ENCODE data around the gene KDELR1.

The KDELR1 gene

DNA sequence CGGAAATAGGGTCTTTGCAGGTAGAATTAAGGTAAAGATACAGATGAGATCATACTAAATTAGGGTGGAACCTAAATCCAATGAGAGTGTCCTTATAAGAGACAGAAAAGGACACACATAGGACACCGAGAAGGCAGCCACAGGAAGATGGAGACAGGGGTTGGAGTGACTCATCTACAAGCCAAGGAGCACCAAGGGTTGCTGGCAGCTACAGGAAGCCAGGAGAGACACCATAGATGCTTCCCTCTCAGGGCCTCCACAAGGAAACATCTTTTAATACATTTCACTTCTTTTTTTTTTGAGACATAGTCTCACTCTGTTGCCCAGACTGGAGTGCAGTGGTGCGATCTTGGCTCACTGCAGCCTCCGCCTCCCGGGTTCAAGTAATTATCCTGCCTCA lies 37.7 kb downstream of the KDELR1 start:
- TF ChIP-seq TAF1 (IDR thresholded peaks at IDR 0.05; ENCODE audit: borderline replicate concordance, insufficient read depth, low read length) (no peak), FOXP2 (optimal IDR thresholded peaks at IDR 0.05; ENCODE audit: borderline replicate concordance, extremely low read depth, extremely low read length, insufficient read depth) (no peak), SIN3A (IDR thresholded peaks at IDR 0.05; ENCODE audit: borderline replicate concordance, insufficient read depth, low read length) (no peak), POLR2AphosphoS5 (IDR thresholded peaks at IDR 0.05; ENCODE audit: low read depth, low read length) (no peak)
- TF ChIP-seq, protein P1, sequence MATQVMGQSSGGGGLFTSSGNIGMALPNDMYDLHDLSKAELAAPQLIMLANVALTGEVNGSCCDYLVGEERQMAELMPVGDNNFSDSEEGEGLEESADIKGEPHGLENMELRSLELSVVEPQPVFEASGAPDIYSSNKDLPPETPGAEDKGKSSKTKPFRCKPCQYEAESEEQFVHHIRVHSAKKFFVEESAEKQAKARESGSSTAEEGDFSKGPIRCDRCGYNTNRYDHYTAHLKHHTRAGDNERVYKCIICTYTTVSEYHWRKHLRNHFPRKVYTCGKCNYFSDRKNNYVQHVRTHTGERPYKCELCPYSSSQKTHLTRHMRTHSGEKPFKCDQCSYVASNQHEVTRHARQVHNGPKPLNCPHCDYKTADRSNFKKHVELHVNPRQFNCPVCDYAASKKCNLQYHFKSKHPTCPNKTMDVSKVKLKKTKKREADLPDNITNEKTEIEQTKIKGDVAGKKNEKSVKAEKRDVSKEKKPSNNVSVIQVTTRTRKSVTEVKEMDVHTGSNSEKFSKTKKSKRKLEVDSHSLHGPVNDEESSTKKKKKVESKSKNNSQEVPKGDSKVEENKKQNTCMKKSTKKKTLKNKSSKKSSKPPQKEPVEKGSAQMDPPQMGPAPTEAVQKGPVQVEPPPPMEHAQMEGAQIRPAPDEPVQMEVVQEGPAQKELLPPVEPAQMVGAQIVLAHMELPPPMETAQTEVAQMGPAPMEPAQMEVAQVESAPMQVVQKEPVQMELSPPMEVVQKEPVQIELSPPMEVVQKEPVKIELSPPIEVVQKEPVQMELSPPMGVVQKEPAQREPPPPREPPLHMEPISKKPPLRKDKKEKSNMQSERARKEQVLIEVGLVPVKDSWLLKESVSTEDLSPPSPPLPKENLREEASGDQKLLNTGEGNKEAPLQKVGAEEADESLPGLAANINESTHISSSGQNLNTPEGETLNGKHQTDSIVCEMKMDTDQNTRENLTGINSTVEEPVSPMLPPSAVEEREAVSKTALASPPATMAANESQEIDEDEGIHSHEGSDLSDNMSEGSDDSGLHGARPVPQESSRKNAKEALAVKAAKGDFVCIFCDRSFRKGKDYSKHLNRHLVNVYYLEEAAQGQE (IDR thresholded peaks at IDR 0.05; ENCODE audit: insufficient read depth in 1 of 2, low read depth in 2 of 2, low read length in 2 of 2), result no peak

DNA sequence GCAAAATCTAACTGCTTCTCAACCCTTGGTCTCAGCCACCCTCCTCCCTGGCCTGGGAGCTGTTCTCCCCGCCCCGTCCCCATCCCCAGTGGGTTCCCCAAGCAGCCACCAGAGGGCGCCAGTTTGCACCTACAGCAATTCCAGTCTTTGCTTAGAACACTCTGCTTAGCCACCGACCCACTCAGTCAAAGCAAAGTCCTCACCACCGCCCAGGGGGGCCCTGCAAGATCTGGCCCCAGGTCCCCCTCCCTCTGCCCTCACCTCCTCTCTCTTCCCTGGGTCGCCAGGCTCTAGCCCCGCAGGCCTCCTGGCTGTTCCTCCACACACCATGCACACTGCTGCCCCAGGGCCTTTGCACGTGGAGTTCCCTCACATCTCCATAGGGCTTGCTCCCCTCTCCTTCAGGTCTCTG lies 40.0 kb downstream of the KDELR1 start:
- no peak for TF ChIP-seq POLR2AphosphoS5 (IDR thresholded peaks at IDR 0.05; ENCODE audit: low read depth, low read length)
- TF ChIP-seq SIN3A (IDR thresholded peaks at IDR 0.05; ENCODE audit: borderline replicate concordance, insufficient read depth, low read length), result no peak
- no peak for TF ChIP-seq TAF1 (IDR thresholded peaks at IDR 0.05; ENCODE audit: borderline replicate concordance, insufficient read depth, low read length)

DNA sequence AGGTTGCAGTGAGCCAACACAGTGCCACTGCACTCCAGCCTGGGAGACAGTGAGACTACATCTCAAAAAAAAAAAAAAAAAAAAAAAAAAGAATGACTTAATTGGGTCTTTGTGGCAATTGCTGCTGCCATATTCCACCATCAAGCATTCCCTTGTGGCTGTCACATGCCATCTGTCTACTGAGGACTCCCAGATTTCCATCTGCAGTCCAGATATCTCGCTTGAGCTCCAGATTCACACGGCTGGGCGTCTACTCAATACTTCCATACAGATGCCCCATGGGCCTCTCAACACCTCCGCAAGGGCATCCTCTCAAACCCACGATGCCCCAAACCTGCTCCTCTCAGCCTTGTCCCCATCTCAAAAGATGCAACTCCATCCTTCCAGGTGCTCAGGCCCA lies 40.5 kb downstream of the KDELR1 start:
- TF ChIP-seq TAF1 (IDR thresholded peaks at IDR 0.05; ENCODE audit: borderline replicate concordance, insufficient read depth, low read length) (no peak), FOXP2 (optimal IDR thresholded peaks at IDR 0.05; ENCODE audit: borderline replicate concordance, extremely low read depth, extremely low read length, insufficient read depth) (no peak), SIN3A (IDR thresholded peaks at IDR 0.05; ENCODE audit: borderline replicate concordance, insufficient read depth, low read length) (no peak), POLR2AphosphoS5 (IDR thresholded peaks at IDR 0.05; ENCODE audit: low read depth, low read length) (no peak)
- TF ChIP-seq, protein P1 (IDR thresholded peaks at IDR 0.05; ENCODE audit: insufficient read depth in 1 of 2, low read depth in 2 of 2, low read length in 2 of 2), result no peak

DNA sequence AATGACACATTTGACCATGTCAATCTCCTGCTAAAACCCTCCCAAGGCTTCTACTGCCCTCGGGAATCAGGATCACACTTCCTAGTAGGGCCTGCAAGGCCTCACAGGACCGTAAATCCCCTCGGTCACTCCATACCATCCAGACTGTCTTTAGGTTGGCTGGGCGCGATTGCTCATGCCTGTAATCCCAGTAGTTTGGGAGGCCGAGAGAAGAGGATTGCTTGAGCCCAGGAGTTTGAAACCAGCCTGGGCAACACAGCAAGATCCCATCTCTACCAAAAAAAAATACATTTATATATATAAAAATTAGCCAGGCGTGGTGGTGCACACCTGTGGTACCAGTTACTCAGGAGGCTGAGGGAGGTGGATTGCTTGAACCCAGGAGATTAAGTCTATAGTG lies 42.6 kb downstream of the KDELR1 start:
- TF ChIP-seq FOXP2 (optimal IDR thresholded peaks at IDR 0.05; ENCODE audit: borderline replicate concordance, extremely low read depth, extremely low read length, insufficient read depth) (no peak), SIN3A (IDR thresholded peaks at IDR 0.05; ENCODE audit: borderline replicate concordance, insufficient read depth, low read length) (no peak)

DNA sequence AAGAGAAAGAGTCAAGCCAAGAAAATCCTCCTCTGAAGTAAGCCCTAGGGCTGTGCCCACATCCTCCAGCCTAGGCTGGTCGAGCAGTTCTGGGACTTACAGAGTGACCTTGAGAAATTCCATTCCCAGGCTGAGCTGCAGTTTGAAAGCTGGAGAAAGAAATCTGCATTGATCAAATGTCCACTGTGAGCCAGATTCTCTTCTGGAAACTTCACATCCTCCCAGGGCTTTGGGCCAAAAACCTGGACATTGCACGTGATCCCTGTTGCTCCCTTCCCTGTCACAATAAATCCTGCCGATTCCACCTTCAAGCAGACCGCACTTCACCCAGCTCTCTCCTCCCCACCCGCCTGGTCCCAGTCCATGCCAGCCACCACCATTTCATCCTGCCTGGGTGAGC lies 43.3 kb downstream of the KDELR1 start:
- TF ChIP-seq TAF1 (IDR thresholded peaks at IDR 0.05; ENCODE audit: borderline replicate concordance, insufficient read depth, low read length) (no peak), SIN3A (IDR thresholded peaks at IDR 0.05; ENCODE audit: borderline replicate concordance, insufficient read depth, low read length) (no peak), POLR2AphosphoS5 (IDR thresholded peaks at IDR 0.05; ENCODE audit: low read depth, low read length) (no peak)
- TF ChIP-seq, protein P1 (IDR thresholded peaks at IDR 0.05; ENCODE audit: insufficient read depth in 1 of 2, low read depth in 2 of 2, low read length in 2 of 2), result no peak

- TF ChIP-seq POLR2AphosphoS5 (IDR thresholded peaks at IDR 0.05; ENCODE audit: low read depth, low read length) (no peak), SIN3A (IDR thresholded peaks at IDR 0.05; ENCODE audit: borderline replicate concordance, insufficient read depth, low read length) (no peak), TAF1 (IDR thresholded peaks at IDR 0.05; ENCODE audit: borderline replicate concordance, insufficient read depth, low read length) (no peak)
- TF ChIP-seq, protein P1 (IDR thresholded peaks at IDR 0.05; ENCODE audit: insufficient read depth in 1 of 2, low read depth in 2 of 2, low read length in 2 of 2), result no peak
These were observed 45.2 kb downstream of the KDELR1 start for GRCh38 chr19:48346191-48346590.

Data from PFSK-1 (cell line).